K562 (cell line): Measurements from ENCODE around the gene MYMX. TPM values are rescaled to one million over a fixed set of nuclear protein-coding genes. Genes with fewer than 3 reads are reported as not detected.

ENCODE experiments used
- ADNP ChIP-seq: fragments of 200-800 bp; sonication (Bioruptor generic); IDR thresholded peaks from 2 replicates; pipeline ENCODE4 v1.6.1; 2016; ENCODE audit warnings: missing genetic modification characterization, missing compliant biosample characterization
- AFF1 ChIP-seq, 2 experiments: fragments of 450-650 bp; IDR thresholded peaks; 2 replicates each; pipeline ENCODE4 v1.6.1; 2018; ENCODE audit warnings: mild to moderate bottlenecking in 2 of 2, low read depth in 1 of 2; ENCODE audit not compliant: partially characterized antibody in 2 of 2
- DIDO1 ChIP-seq: fragments of 450-650 bp; IDR thresholded peaks from 2 replicates; pipeline ENCODE4 v1.6.1; 2016; ENCODE audit warnings: low read depth, missing biosample characterization, missing genetic modification characterization
- ESRRA ChIP-seq: fragments of 450-650 bp; IDR thresholded peaks from 2 replicates; pipeline ENCODE4 v1.6.1; 2014; ENCODE audit warnings: low read depth, mild to moderate bottlenecking, moderate library complexity, borderline replicate concordance
- MTA3 ChIP-seq: fragments of 450-650 bp; formaldehyde crosslinking; IDR thresholded peaks from 2 replicates; pipeline ENCODE4 v1.6.1; 2017; ENCODE audit warnings: mild to moderate bottlenecking, borderline replicate concordance
- MYC ChIP-seq, 2 experiments: fragments of 250-450 bp in 1 of 2; sonication (Bioruptor Pico) in 1 of 2; IDR thresholded peaks; 2 replicates each; pipeline versions ENCODE4 v1.5.1 to v1.6.1; 2012 to 2021; ENCODE audit warnings: low read depth in 2 of 2, borderline replicate concordance in 1 of 2, improper control_type of control experiment in 1 of 2, low read length in 1 of 2, mild to moderate bottlenecking in 1 of 2, moderate library complexity in 1 of 2
- PML ChIP-seq: IDR thresholded peaks from 2 replicates; pipeline ENCODE4 v1.6.1; 2012; ENCODE audit warnings: low read length, inconsistent platforms
- POLR2G ChIP-seq: fragments of 200-400 bp; formaldehyde crosslinking; IDR thresholded peaks from 2 replicates; pipeline ENCODE4 v1.6.1; 2017; ENCODE audit warnings: low read depth, mild to moderate bottlenecking, antibody characterized with exemption, low read length, moderate library complexity
- RBM25 ChIP-seq: fragments of 200-400 bp; formaldehyde crosslinking; IDR thresholded peaks from 2 replicates; pipeline ENCODE4 v1.6.1; 2018; ENCODE audit warnings: low read length, low read depth, moderate library complexity; ENCODE audit not compliant: severe bottlenecking
- SRSF7 ChIP-seq: fragments of 200-400 bp; formaldehyde crosslinking; optimal IDR thresholded peaks from 2 replicates; pipeline ENCODE3; 2017; ENCODE audit warnings: mild to moderate bottlenecking, low read depth, low read length
- ZNF232 ChIP-seq: sonication (generic); formaldehyde crosslinking; IDR thresholded peaks from 2 replicates; pipeline ENCODE4 v1.8.0; 2022; ENCODE audit warnings: mild to moderate bottlenecking, missing genetic modification reagents
- ZNF239 ChIP-seq: fragments of 250-450 bp; sonication (Bioruptor Pico); IDR thresholded peaks from 2 replicates; pipeline ENCODE4 v1.4.0; 2020; ENCODE audit warnings: mild to moderate bottlenecking
- polyA plus RNA-seq, 8 experiments: library from polyadenylated mRNA; depleted of rRNA in 4 of 8; stranded (reverse) in 5 of 8; unstranded in 3 of 8; fragments of >200 nt; fragmentation: Nextera tagmentation in 2 of 8; fragmentation: Illumina TruSeq in 1 of 8; extraction: Ambion mirVana in 2 of 8; extraction: Trizol in 1 of 8; gene quantifications; 2 replicates each; pipeline versions ENCODE4 v1.2.1 to v1.2.3, GENCODE V29; 2011 to 2014; ENCODE audit warnings: inconsistent platforms in 1 of 8, missing spikeins in 1 of 8
- total RNA-seq, 7 experiments: library from RNA; depleted of rRNA in 6 of 7; stranded (reverse); fragments of >200 nt in 6 of 7; fragmentation: Illumina TruSeq in 2 of 7; extraction: Trizol in 2 of 7; gene quantifications; 2 replicates each; pipeline versions ENCODE4 v1.2.1 to v1.2.3, GENCODE V29; 2011 to 2021; ENCODE audit warnings: low replicate concordance in 1 of 7
- TF ChIP-seq, protein P1 (sequence below): sonication (generic); formaldehyde crosslinking; IDR thresholded peaks from 2 replicates; pipeline ENCODE4 v1.8.0; 2022; ENCODE audit warnings: missing genetic modification reagents, mild to moderate bottlenecking, moderate library complexity, borderline replicate concordance
- TF ChIP-seq, protein P2 (sequence below), 2 experiments: fragments of 450-650 bp in 1 of 2; IDR thresholded peaks; 2 replicates each; pipeline ENCODE4 v1.6.1; 2011 to 2017; ENCODE audit warnings: low read depth in 2 of 2, antibody characterized with exemption in 1 of 2, borderline replicate concordance in 1 of 2, low read length in 1 of 2, mild to moderate bottlenecking in 1 of 2, mixed read lengths in 1 of 2; ENCODE audit not compliant: control insufficient read depth in 1 of 2
- TF ChIP-seq, protein P3 (sequence below): sonication (generic); formaldehyde crosslinking; IDR thresholded peaks from 2 replicates; pipeline ENCODE4 v1.8.1; 2023; ENCODE audit warnings: mild to moderate bottlenecking, missing genetic modification reagents

The MYMX gene
- total and polyA plus RNA-seq, 9 of the 15 experiments (the other 6 are each of a cell fraction or from before 2014, with no cell fraction given), result 0.12 TPM; not detected in 8

DNA sequence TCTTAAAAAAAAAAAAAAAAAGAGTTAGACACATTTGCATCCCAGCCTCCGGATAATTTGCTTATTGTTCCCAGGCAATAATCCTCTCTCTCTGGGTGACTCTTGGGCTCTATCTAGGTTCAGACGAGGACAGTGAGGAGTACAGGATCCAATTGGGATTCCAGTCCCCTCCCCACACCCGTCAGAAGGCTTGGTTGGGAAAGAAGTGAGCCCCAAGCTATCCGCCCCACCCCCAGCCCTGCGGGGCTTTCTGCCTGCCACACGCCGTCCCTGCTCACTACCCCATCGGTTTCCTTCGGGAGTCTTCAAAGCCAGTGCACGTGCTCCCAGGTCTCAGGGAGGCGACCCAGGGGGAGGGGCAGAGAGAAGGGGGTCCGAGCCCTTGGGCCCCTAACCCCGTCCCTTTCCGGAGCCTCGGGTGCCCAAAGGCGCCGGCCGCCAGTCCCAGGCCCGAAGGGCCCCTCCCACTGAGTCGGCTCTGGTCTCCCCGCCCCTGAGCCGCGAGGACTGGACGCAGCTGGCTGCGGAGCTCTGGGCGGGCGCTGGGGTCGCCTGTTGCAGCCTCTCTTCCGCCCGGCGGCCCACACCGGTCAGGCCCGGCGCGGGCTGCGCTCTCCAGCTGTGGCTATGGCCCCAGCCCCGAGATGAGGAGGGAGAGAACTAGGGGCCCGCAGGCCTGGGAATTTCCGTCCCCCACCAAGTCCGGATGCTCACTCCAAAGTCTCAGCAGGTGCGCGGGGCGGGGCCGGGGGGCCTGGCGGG is 2.5 kb downstream of the MYMX start (continued):
- TF ChIP-seq AFF1 (IDR thresholded peaks at IDR 0.05; ENCODE audit: low read depth in 1 of 2, partially characterized antibody in 2 of 2), result no peak
- peak; percentile 95 for TF ChIP-seq POLR2G
- TF ChIP-seq DIDO1 (tag), result no peak
- TF ChIP-seq MTA3, result peak; percentile 59; the same call in 1 of the 2 replicates
- no peak; the same call in 1 of the 2 replicates for TF ChIP-seq PML
- no peak for TF ChIP-seq ADNP (tag)
- no peak for TF ChIP-seq RBM25
- TF ChIP-seq MYC (IDR thresholded peaks at IDR 0.05; ENCODE audit: low read depth, low read length), result peak; percentile 51
- TF ChIP-seq MYC (CRISPR knock-in tag; IDR thresholded peaks at IDR 0.05; ENCODE audit: borderline replicate concordance, low read depth), result peak; percentile 62; the same call in 1 of the 2 replicates
- no peak; the same call in none of the 2 replicates for TF ChIP-seq ESRRA
- TF ChIP-seq, protein P1, sequence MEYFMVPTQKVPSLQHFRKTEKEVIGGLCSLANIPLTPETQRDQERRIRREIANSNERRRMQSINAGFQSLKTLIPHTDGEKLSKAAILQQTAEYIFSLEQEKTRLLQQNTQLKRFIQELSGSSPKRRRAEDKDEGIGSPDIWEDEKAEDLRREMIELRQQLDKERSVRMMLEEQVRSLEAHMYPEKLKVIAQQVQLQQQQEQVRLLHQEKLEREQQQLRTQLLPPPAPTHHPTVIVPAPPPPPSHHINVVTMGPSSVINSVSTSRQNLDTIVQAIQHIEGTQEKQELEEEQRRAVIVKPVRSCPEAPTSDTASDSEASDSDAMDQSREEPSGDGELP (CRISPR knock-in tag), result peak; percentile 98
- no peak for TF ChIP-seq ZNF239
- no peak for TF ChIP-seq SRSF7
- TF ChIP-seq, protein P2, sequence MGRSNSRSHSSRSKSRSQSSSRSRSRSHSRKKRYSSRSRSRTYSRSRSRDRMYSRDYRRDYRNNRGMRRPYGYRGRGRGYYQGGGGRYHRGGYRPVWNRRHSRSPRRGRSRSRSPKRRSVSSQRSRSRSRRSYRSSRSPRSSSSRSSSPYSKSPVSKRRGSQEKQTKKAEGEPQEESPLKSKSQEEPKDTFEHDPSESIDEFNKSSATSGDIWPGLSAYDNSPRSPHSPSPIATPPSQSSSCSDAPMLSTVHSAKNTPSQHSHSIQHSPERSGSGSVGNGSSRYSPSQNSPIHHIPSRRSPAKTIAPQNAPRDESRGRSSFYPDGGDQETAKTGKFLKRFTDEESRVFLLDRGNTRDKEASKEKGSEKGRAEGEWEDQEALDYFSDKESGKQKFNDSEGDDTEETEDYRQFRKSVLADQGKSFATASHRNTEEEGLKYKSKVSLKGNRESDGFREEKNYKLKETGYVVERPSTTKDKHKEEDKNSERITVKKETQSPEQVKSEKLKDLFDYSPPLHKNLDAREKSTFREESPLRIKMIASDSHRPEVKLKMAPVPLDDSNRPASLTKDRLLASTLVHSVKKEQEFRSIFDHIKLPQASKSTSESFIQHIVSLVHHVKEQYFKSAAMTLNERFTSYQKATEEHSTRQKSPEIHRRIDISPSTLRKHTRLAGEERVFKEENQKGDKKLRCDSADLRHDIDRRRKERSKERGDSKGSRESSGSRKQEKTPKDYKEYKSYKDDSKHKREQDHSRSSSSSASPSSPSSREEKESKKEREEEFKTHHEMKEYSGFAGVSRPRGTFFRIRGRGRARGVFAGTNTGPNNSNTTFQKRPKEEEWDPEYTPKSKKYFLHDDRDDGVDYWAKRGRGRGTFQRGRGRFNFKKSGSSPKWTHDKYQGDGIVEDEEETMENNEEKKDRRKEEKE (IDR thresholded peaks at IDR 0.05; ENCODE audit: borderline replicate concordance in 1 of 2, control insufficient read depth in 1 of 2, low read depth in 2 of 2, low read length in 1 of 2), result no peak
- 0 out of 2 replicates have a peak, but pooled peaks have one; percentile 63 for TF ChIP-seq ZNF232 (CRISPR knock-in tag)
- TF ChIP-seq, protein P3, sequence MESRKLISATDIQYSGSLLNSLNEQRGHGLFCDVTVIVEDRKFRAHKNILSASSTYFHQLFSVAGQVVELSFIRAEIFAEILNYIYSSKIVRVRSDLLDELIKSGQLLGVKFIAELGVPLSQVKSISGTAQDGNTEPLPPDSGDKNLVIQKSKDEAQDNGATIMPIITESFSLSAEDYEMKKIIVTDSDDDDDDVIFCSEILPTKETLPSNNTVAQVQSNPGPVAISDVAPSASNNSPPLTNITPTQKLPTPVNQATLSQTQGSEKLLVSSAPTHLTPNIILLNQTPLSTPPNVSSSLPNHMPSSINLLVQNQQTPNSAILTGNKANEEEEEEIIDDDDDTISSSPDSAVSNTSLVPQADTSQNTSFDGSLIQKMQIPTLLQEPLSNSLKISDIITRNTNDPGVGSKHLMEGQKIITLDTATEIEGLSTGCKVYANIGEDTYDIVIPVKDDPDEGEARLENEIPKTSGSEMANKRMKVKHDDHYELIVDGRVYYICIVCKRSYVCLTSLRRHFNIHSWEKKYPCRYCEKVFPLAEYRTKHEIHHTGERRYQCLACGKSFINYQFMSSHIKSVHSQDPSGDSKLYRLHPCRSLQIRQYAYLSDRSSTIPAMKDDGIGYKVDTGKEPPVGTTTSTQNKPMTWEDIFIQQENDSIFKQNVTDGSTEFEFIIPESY (CRISPR knock-in tag), result peak; percentile 52; the same call in 1 of the 2 replicates
